ENCODE measurements around the gene HMCN1.

- TF ChIP-seq CTCF (IDR thresholded peaks at IDR 0.05; ENCODE audit: insufficient read depth, low read length, poor library complexity, severe bottlenecking) (no peak), EZH2phosphoT487 (conservative IDR thresholded peaks at IDR 0.05; ENCODE audit: low read length) (no peak)
Observed at GRCh38 chr1:185896863-185897262, 162.7 kb downstream of the HMCN1 start.
